H1 (cell line): ENCODE measurements around the gene DIP2B. TPM values are rescaled to one million over a fixed set of nuclear protein-coding genes. Genes with fewer than 3 reads are reported as not detected.

Experiments used
- ATF2 ChIP-seq: IDR thresholded peaks from 2 replicates; pipeline ENCODE4 v1.6.1; 2012; ENCODE audit warnings: low read length, inconsistent platforms
- CBX8 ChIP-seq: fragments of 300-800, 300-1000 bp; sonication (generic); IDR thresholded peaks from 2 replicates; pipeline ENCODE4 v1.7.1; 2016; ENCODE audit warnings: low read depth, low read length, borderline replicate concordance
- CHD1 ChIP-seq: IDR thresholded peaks from 2 replicates; pipeline ENCODE4 v1.6.1; 2012; ENCODE audit warnings: low read depth, low read length, improper control_type of control experiment
- CHD7 ChIP-seq: fragments of 300-600 bp; sonication (generic); IDR thresholded peaks from 2 replicates; pipeline ENCODE4 v1.7.1; 2012; ENCODE audit warnings: low read length, moderate library complexity, mild to moderate bottlenecking, inconsistent platforms; ENCODE audit not compliant: insufficient replicate concordance
- GTF2F1 ChIP-seq: IDR thresholded peaks from 2 replicates; pipeline ENCODE4 v1.6.1; 2012; ENCODE audit warnings: low read depth, low read length, improper control_type of control experiment, borderline replicate concordance
- HDAC2 ChIP-seq, 2 experiments: fragments of 300-600 bp in 1 of 2; sonication (generic) in 1 of 2; IDR thresholded peaks; 2 replicates each; pipeline ENCODE4 v1.6.1; 2011 to 2012; ENCODE audit warnings: low read depth in 2 of 2, low read length in 2 of 2, mild to moderate bottlenecking in 2 of 2, moderate library complexity in 2 of 2, borderline replicate concordance in 1 of 2, inconsistent platforms in 1 of 2
- HDAC6 ChIP-seq: IDR thresholded peaks from one replicate; pipeline ENCODE4 v1.7.1; 2012; ENCODE audit warnings: low read depth, mild to moderate bottlenecking, inconsistent platforms, low read length, moderate library complexity
- MAX ChIP-seq: IDR thresholded peaks from 2 replicates; pipeline ENCODE4 v1.6.1; 2012; ENCODE audit warnings: inconsistent platforms
- POU5F1 ChIP-seq: IDR thresholded peaks from 2 replicates; pipeline ENCODE4 v1.6.1; 2011; ENCODE audit warnings: low read depth, mild to moderate bottlenecking, low read length, moderate library complexity
- SP2 ChIP-seq: IDR thresholded peaks from 2 replicates; pipeline ENCODE4 v1.6.1; 2012; ENCODE audit warnings: mild to moderate bottlenecking, low read length, inconsistent platforms
- polyA plus RNA-seq, 7 experiments: library from polyadenylated mRNA; depleted of rRNA in 3 of 7; stranded (reverse) in 5 of 7; unstranded in 2 of 7; fragments of >200 nt in 5 of 7; fragments of 200-250 nt in 2 of 7; gene quantifications; 1 replicate in 5 of 7; 2 replicates in 1 of 7; 4 replicates in 1 of 7; pipeline versions ENCODE4 v1.2.1 to v1.2.3, GENCODE V29; 2011 to 2013; ENCODE audit warnings: missing spikeins in 2 of 7, mixed read lengths in 2 of 7
- total RNA-seq: library from RNA; stranded (reverse); fragmentation: NEBNext Ultra II Directional; extraction: Animal tissue kit (Norgen Biotek cat#: 25700); gene quantifications from 2 replicates; pipeline ENCODE4 v1.2.1, GENCODE V29; 2021

Gene DIP2B
- total and polyA plus RNA-seq, 2 of the 8 experiments (the other 6 are each of a cell fraction or from before 2014, with no cell fraction given), result 11.1 to 29.6 TPM

- TF ChIP-seq CHD7 (no peak), POU5F1 (no peak), SP2 (no peak), ATF2 (no peak), HDAC2 (IDR thresholded peaks at IDR 0.05; ENCODE audit: borderline replicate concordance in 1 of 2, low read depth in 2 of 2, low read length in 2 of 2) (no peak), MAX (no peak), HDAC6 (no peak), CHD1 (no peak), CBX8 (no peak), GTF2F1 (no peak)
These were observed 21.3 kb upstream of the DIP2B start (continued) for GRCh38 chr12:50483488-50483887.
